Activated naive CD8-positive, alpha-beta T cell treated with anti-CD3 and anti-CD28 coated beads, Interleukin-2, amount 50 U/mL, for 24 hours (primary cell): ENCODE measurements around the gene GRID1.
A peak's percentile ranks its signal among the peaks of the same experiment; 100 is the strongest.

Experiments
- ATAC-seq: fragments of 150-1000 bp; cut with Tn5 transposase; one replicate; pipeline ENCODE4 v1.10.0; 2021
- DNase-seq: peaks from one replicate; pipeline ENCODE4 v3.0.0; 2021
- H3K27ac Mint-ChIP-seq: one replicate; pipeline ENCODE4 v1.8.0; 2021; ENCODE audit warnings: mild to moderate bottlenecking, mixed read lengths
- H3K27me3 Mint-ChIP-seq: one replicate; pipeline ENCODE4 v1.8.0; 2021; ENCODE audit warnings: mixed read lengths
- H3K36me3 Mint-ChIP-seq: one replicate; pipeline ENCODE4 v1.8.0; 2021; ENCODE audit warnings: low read depth, mixed read lengths
- H3K4me1 Mint-ChIP-seq: one replicate; pipeline ENCODE4 v1.8.0; 2021; ENCODE audit warnings: mixed read lengths
- H3K4me3 Mint-ChIP-seq: one replicate; pipeline ENCODE4 v1.8.0; 2021; ENCODE audit warnings: mild to moderate bottlenecking, moderate library complexity, mixed read lengths
- H3K9me3 Mint-ChIP-seq: one replicate; pipeline ENCODE4 v1.8.0; 2021; ENCODE audit warnings: mixed read lengths

GRID1 gene

DNA sequence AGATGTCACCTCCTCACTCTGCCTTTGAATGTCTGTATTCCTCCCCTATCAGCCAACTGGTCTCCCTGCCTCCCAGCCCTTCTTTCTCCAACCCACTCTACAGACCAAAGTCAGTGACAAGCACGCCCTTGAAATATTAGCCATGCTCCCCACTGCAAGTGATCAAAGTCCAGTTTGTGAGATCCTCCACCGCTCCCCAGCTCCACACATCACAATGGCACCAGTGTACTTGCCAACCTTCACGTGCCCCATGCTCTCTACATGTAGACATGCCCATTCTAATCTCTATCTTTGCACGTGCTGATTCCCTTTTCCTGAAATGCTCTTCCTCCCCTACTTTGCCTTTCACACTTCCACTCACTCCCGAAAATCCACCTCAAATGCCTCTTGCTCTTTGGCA lies 150.9 kb downstream of the GRID1 start:
- DNase-seq: no peak
- H3K4me3 Mint-ChIP-seq: no peak overlapping the region
- no peaks in the 10 kb centered on the region for H3K9me3 Mint-ChIP-seq
- no peak overlapping the region for H3K27ac Mint-ChIP-seq
- H3K4me1 Mint-ChIP-seq: no peaks in the 10 kb centered on the region
- H3K27me3 Mint-ChIP-seq: peaks cover 2% of the 10 kb centered on the region
- ATAC-seq: no peak
- no peaks in the 10 kb centered on the region for H3K36me3 Mint-ChIP-seq

DNA sequence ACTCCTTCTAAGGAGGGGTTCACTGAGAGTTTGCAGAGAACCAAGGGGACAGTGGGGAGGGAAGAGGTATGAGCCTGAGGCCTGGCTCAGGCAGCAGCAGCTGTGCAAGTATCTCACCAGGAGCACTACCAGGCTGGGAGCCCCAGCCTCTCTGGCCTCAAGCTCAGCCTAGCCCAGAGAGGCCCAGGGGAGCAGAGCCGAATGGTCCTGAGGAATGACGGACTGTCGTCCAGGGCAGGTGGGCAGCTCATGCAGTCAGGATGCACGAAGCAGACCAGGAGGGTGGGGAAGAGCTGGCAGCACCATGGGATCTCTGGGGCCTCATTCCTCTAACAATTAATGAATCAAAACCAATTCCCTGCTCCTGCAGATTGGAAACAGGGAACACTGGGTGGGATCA lies 151.5 kb downstream of the GRID1 start:
- ATAC-seq: no peak
- Mint-ChIP-seq H3K4me1 (no peaks in the 10 kb centered on the region), H3K27me3 (peaks cover 2% of the 10 kb centered on the region), H3K36me3 (no peaks in the 10 kb centered on the region), H3K27ac (no peak overlapping the region), H3K4me3 (no peak overlapping the region), H3K9me3 (no peaks in the 10 kb centered on the region)
- DNase-seq: no peak

DNA sequence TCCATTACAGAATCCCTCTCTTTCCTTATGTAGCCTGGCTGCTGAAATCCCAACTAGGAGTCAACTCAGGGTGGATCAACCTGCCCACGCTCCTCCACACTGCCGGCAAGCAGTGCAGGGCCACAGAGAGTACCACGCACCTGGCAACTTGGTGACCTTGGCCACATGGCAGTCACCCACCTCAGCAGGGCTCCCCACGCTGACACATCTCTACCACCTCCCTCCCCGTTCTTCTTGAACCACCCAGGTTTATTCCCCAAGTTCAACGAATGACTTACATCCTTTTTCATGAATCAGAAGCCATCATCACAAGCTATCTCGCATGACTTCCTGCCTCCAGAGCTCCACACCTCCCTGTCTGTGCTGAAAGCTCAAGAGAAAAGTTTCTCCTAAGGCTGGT lies 153.4 kb downstream of the GRID1 start:
- no peaks in the 10 kb centered on the region for H3K4me1 Mint-ChIP-seq
- H3K27me3 Mint-ChIP-seq: no peaks in the 10 kb centered on the region
- no peaks in the 10 kb centered on the region for H3K9me3 Mint-ChIP-seq
- DNase-seq (no peak), ATAC-seq (no peak)
- H3K4me3 Mint-ChIP-seq: no peak overlapping the region
- H3K36me3 Mint-ChIP-seq: no peaks in the 10 kb centered on the region
- no peak overlapping the region for H3K27ac Mint-ChIP-seq

DNA sequence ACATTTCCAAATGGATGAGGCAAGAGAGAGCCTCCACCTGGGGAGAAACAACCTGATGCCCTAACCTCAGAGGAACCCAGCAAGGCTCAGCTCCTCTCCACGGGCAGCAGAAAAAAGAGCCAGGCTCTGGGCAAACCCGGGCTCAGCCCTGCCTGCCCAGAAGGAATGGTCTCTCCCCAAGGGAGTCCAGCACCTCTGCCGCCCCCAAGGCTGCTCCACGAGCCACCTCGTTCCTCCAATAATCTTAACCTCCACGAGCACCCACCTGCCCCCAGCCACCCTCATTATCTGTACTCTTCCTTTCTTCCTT lies 154.2 kb downstream of the GRID1 start:
- Mint-ChIP-seq H3K4me3 (no peak overlapping the region), H3K27me3 (no peaks in the 10 kb centered on the region), H3K36me3 (no peaks in the 10 kb centered on the region), H3K4me1 (no peaks in the 10 kb centered on the region), H3K27ac (no peak overlapping the region), H3K9me3 (no peaks in the 10 kb centered on the region)
- no peak for DNase-seq
- ATAC-seq: no peak

DNA sequence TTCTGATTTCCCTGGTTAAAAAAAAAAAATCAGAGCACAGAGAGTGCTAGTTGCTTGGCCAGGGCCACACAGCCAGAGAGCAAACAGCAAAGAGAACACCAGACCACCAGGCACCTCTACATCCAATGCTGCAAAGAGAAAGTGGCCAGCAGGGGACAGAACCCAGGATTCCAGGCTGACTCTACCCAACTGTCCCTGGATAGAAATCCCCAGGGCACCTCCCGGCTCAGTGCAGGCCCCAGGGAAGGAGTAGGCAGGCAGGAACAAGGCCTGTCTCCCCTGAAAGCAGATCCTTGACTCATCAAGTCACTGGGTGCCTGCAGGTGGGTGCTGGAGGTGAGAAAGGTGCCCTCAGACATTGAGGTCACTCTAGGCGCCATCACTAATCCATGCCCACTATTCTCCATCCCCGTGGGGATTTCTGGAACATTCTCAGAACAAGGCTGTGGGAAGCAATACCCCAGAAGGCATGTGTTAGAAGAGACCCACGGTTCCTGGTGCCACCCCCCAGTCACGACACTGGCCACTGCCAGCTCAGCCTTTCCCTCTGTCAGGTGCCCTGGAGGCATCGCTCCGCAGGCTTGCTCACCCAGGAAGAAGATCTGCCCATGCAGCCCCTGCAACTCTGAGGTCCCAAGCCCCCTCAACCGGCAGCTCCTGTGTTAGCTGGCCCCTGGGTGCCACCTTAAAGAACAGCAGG lies 154.8 kb downstream of the GRID1 start:
- H3K9me3 Mint-ChIP-seq: no peaks in the 10 kb centered on the region
- no peak overlapping the region for H3K27ac Mint-ChIP-seq
- no peak overlapping the region for H3K4me3 Mint-ChIP-seq
- no peaks in the 10 kb centered on the region for H3K36me3 Mint-ChIP-seq
- no peaks in the 10 kb centered on the region for H3K4me1 Mint-ChIP-seq
- ATAC-seq (no peak), DNase-seq (no peak)
- no peaks in the 10 kb centered on the region for H3K27me3 Mint-ChIP-seq

DNA sequence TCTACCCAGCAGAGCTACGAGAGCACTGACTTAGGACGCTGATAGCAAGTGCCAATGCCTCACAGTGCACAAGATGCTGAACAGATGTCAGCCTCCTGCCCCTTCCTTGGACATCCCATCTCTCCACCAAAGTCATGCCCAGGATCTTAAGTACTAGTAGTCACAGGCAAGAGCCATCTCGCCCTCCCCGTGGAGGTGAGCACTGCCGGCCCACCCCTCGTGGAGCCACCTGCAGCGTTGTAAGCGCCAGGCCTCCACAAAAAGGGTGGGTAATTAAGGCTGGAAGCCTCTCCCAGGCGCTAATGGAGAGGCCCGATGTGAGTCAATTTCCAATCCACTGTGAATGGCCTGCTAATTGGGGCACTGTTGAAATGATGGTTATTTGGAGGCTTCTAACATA lies 156.2 kb downstream of the GRID1 start:
- Mint-ChIP-seq H3K4me3 (no peak overlapping the region), H3K4me1 (no peaks in the 10 kb centered on the region), H3K27ac (no peak overlapping the region), H3K36me3 (no peaks in the 10 kb centered on the region), H3K9me3 (no peaks in the 10 kb centered on the region), H3K27me3 (no peaks in the 10 kb centered on the region)
- DNase-seq (no peak), ATAC-seq (no peak)

DNA sequence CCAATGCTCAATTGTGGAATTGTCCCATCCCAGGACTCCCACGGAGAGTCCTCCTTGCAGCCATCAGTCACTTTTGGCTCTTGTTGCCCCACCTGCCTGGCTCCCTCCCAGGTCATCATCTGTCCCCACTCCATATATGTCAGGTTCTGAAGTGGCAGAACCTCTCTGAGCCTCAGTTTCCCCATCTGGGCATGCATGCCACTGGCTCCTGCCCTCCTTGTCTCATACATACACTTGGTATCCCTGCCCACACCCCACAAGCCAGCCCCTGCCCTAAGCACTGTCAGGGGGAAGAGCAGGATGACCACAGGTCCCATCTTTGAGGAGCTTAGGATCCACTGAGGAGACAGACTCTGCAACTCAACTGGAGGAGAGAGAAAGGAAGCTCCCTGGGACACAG lies 156.9 kb downstream of the GRID1 start:
- ATAC-seq: no peak

DNA sequence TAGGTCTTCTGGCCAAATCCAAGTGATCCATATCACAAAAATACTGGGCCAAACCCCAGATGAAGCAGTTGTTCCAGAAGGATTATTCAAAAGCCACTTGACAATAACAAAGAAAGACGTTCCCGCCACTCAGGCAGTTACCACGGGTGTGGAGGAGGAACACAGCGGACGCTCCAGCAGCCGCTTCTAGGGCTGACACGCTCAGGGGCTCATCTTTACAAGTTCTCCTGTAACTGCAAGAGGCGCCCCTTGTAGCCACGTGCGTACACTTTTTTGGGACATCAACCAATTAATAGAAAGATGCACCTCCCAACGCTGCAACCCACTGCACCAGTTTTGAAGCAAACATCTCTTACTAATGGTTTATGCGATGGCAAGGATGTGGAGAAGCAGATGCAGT lies 159.4 kb downstream of the GRID1 start:
- Mint-ChIP-seq H3K9me3 (no peaks in the 10 kb centered on the region), H3K4me3 (no peak overlapping the region), H3K4me1 (no peaks in the 10 kb centered on the region), H3K36me3 (no peaks in the 10 kb centered on the region), H3K27ac (no peak overlapping the region), H3K27me3 (no peaks in the 10 kb centered on the region)
- ATAC-seq (no peak), DNase-seq (no peak)

More for the DNA sequence above, 156.9 kb downstream of the GRID1 start:
- Mint-ChIP-seq H3K27ac (no peak overlapping the region), H3K9me3 (no peaks in the 10 kb centered on the region), H3K36me3 (no peaks in the 10 kb centered on the region), H3K27me3 (no peaks in the 10 kb centered on the region), H3K4me1 (no peaks in the 10 kb centered on the region), H3K4me3 (no peak overlapping the region)
- no peak for DNase-seq

DNA sequence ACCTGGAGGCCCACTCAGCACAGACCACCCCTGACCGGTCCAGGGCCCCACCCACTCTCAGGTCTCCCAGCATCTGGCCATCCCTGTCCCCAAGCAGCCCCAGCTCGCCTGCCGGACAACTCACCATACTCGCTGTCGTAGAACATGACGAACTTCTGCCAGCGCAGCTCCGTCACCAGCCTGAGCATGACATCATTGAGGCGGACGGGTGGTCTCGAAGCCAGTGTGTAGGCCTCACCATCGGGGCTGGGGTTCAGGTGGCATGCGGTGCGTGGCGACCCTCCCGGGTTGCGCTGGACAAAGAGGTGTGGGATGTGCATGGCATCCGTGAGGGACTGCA lies 160.4 kb downstream of the GRID1 start:
- DNase-seq (no peak), ATAC-seq (no peak)
- Mint-ChIP-seq H3K36me3 (no peaks in the 10 kb centered on the region), H3K4me1 (no peaks in the 10 kb centered on the region), H3K4me3 (no peak overlapping the region), H3K27ac (no peak overlapping the region), H3K27me3 (no peaks in the 10 kb centered on the region), H3K9me3 (no peaks in the 10 kb centered on the region)

DNA sequence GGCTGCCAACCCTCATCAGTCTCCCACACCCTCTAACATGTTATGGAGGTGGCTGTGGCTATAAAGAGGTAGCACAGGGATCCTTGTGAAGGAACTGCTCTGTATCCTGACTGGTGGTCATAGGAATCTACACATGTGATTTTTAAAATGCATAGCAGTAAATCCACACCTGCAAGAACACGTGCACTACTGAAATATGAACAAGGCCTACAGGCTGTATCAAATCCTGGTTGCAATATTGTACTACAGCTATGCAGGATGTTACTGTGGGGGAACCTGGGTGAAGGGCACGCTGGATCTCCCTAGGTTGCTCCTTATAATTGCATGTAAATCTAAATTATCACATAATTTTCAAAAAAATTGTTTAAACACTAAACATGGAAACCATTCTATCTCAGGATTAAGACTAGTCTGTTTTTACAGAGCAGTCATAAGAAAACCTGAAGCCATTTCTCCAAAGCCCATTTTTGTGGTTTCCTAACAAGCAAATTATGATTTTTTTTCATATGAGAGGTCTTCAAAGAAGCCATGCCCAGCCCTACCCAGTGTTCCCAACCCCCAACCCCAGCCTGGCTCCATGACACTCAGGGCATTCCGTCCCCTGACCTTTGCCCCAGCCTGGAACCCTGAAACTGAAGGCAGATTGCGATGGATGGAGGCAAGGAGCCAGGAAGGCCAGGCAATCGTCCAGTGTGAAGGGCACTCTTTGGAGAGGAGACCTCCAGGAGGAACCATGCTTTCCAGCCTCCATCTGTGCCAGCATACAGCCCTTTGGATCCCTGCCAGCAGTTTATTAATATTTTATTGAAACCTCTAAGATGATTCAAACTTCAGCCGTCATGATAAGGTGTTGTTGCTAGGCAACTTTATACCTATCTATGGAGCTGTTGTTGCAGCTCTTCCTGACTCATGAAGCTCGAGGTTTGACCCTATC lies 161.0 kb downstream of the GRID1 start:
- Mint-ChIP-seq H3K4me1 (no peaks in the 10 kb centered on the region), H3K36me3 (no peaks in the 10 kb centered on the region), H3K4me3 (no peak overlapping the region), H3K27ac (no peak overlapping the region), H3K9me3 (no peaks in the 10 kb centered on the region), H3K27me3 (no peaks in the 10 kb centered on the region)
- ATAC-seq (no peak), DNase-seq (no peak)

DNA sequence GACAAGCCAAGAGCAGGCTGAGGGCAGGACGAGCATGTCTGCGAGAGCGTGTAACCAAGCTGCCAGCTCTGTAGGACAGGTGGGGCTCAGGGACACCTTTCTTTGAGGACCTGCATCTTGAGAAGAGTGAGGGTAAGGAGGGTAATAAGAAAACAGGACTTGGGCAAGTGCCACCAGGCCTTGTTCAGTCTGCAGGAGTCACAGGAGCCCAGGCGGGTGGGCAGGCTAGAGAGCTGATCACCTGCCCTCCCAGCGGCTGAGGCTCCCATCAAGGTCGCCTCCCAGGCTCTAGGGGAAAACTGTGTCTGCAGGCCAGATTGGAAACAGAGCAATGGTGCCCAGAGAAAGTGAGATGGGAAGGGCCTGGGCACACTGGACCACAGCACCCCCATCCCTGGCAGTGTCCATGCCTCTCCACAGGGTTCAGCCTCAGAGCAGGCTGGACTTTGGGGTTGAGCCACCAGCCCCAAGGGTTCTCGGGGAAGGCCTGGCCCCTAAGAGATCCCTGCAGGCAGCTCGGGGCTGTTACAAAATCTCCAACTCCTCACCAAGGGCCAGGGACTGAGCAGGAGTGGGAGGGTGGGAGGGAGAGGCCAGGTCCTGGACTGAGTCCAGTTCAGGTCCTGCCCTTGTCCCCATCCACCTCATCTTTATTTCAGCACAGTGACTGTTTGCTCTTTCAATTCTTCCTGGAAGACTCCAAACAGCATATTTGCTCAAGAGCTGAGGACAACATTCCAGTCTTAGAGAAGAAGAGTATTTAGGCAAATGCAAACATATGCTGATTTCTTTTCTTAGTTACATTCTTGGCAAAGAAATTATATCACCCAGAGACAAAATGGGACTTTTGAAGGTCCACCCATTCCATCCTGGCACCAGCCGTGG lies 161.9 kb downstream of the GRID1 start:
- Mint-ChIP-seq H3K36me3 (no peaks in the 10 kb centered on the region), H3K27ac (no peak overlapping the region), H3K4me1 (no peaks in the 10 kb centered on the region), H3K27me3 (no peaks in the 10 kb centered on the region), H3K9me3 (no peaks in the 10 kb centered on the region), H3K4me3 (no peak overlapping the region)
- ATAC-seq: no peak
- no peak for DNase-seq

DNA sequence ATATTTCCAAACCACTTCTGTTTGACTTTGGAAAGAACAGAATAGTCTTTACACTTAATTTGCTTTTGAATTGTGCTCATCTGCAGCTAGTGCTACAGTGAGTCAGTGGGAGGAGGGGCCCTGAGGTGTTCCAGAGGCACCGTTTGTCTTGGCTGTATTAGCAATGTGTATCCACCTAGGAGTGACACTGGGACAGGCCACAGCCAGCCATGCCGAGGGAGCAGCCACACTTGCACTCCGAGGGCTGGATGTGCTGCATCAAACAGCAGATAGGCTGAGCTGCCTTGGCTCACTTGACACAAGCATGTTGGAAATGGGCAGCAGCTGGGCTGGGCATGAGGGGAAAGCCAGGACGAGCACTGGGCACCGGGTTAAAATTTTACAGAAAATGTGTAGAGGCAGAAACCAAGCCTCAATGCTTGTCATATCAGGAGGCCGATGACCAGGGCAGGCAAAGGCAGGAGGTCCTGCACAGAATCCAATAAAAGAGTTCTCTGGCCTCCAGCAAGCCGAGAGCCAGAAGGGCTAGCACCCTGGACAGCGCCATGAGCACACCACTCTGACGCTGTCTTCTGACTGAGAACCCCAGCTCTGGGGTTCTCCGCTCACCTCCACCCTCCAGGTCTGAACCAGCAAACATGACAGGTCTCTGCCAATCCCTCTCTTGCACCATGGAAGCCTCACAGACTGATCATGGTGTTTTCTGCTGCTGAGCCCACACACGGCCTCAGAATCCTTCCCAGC lies 163.3 kb downstream of the GRID1 start:
- Mint-ChIP-seq H3K27me3 (no peaks in the 10 kb centered on the region), H3K27ac (no peak overlapping the region), H3K36me3 (no peaks in the 10 kb centered on the region), H3K9me3 (no peaks in the 10 kb centered on the region), H3K4me1 (no peaks in the 10 kb centered on the region), H3K4me3 (no peak overlapping the region)
- no peak for ATAC-seq
- DNase-seq: peak; percentile 19

DNA sequence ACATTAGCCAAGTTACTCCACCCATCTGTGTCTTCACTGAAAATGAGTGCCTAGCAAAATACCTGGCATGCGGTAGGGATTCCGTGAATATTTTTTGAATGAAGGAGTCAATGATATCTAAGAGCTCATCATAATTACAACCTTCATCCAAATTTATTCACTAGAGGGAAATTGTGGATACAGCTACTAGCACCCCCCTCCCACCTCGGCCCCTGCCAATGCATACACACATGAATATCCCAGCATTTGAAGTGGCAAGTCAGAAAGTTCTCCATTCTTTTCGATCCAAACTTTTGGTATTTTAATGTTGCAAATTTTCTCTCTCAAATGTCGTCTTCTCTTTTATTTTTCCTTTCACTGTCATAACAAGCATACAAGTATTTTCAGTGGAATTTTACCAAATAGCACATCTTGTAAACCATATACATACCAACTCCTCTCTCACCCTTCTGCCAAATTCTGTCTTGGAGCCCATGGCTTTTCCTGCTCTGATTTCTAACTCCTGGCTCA lies 164.3 kb downstream of the GRID1 start:
- ATAC-seq (no peak), DNase-seq (no peak)
- Mint-ChIP-seq H3K4me3 (no peak overlapping the region), H3K36me3 (no peaks in the 10 kb centered on the region), H3K27ac (no peak overlapping the region), H3K27me3 (no peaks in the 10 kb centered on the region), H3K9me3 (no peaks in the 10 kb centered on the region), H3K4me1 (no peaks in the 10 kb centered on the region)

DNA sequence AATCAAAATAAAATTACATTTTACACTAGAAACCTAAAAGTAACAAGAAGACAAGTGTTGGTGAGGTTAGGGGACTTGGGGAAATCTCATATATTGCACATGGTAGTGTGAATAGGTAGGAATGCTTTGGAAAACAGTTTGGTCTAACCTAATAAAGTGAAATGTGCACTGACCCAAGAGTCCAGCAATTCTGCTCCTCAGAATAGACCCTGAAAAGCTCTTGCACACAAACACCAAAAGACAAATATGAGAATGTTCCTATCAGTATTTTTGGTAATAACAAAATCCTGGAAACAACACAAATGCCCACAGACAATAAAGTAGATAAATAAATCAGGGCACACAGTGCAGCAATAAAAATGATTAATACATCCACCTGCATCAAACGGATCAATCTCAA lies 165.7 kb downstream of the GRID1 start:
- Mint-ChIP-seq H3K36me3 (no peaks in the 10 kb centered on the region), H3K27ac (no peak overlapping the region), H3K4me3 (no peak overlapping the region), H3K4me1 (no peaks in the 10 kb centered on the region), H3K27me3 (peaks cover 3% of the 10 kb centered on the region), H3K9me3 (no peaks in the 10 kb centered on the region)
- DNase-seq (no peak), ATAC-seq (no peak)
